CD4-positive, alpha-beta T cell (primary cell): ENCODE data around the gene MBD3L5. TPM values are rescaled to one million over a fixed set of nuclear protein-coding genes. Genes with fewer than 3 reads are reported as not detected.
"Not testable (repeated sequence)": the region's sequence is repeated elsewhere in the genome, so short reads cannot be mapped to it uniquely, and the experiment has no call there.

Experiments
- ATAC-seq: fragments of 200-7000 bp; cut with Tn5 transposase; one replicate; pipeline ENCODE4 v1.10.0; 2022; ENCODE audit warnings: mild to moderate bottlenecking; ENCODE audit not compliant: poor library complexity
- CTCF ChIA-PET: fragments of 350-600 bp; sonication (Branson Sonifier 250); formaldehyde crosslinking; loops from one replicate; lab custom pipeline; 2021; ENCODE audit warnings: antibody characterized with exemption, inconsistent platforms; lab: Charles Lee
- POLR2A ChIA-PET: fragments of 350-600 bp; sonication (Branson Sonifier 250); formaldehyde crosslinking; loops from one replicate; lab custom pipeline; 2021; ENCODE audit warnings: antibody characterized with exemption, inconsistent platforms; lab: Charles Lee
- DNase-seq, 14 experiments: peaks; one replicate each; pipeline ENCODE4 v3.0.0-alpha.2; 2013 to 2020; ENCODE audit warnings: mixed read lengths in 2 of 14
- H3K27ac ChIP-seq, 2 donors: one replicate each; pipeline versions ENCODE4 v1.5.1 to v1.7.0; 2013; ENCODE audit warnings: low read length in 2 of 2, low read depth in 1 of 2, mild to moderate bottlenecking in 1 of 2
- H3K27me3 ChIP-seq, 2 experiments: 1 replicate in 1 of 2; 2 replicates in 1 of 2; pipeline versions ENCODE4 v1.6.1 to v1.7.0; 2013; ENCODE audit warnings: low read length in 2 of 2, control low read depth in 1 of 2, mild to moderate bottlenecking in 1 of 2, moderate library complexity in 1 of 2; ENCODE audit not compliant: insufficient read depth in 2 of 2, control insufficient read depth in 1 of 2
- H3K36me3 ChIP-seq: one replicate; pipeline ENCODE4 v1.6.1; 2013; ENCODE audit warnings: low read length, control low read depth; ENCODE audit not compliant: insufficient read depth
- H3K4me1 ChIP-seq: one replicate; pipeline ENCODE4 v1.6.1; 2013; ENCODE audit warnings: low read length, control low read depth; ENCODE audit not compliant: insufficient read depth
- H3K4me3 ChIP-seq: one replicate; pipeline ENCODE4 v1.5.1; 2013; ENCODE audit warnings: mild to moderate bottlenecking, low read length, moderate library complexity
- H3K9me3 ChIP-seq, 2 experiments: 1 replicate in 1 of 2; 2 replicates in 1 of 2; pipeline versions ENCODE4 v1.6.1 to v1.7.0; 2013; ENCODE audit warnings: low read length in 2 of 2, mild to moderate bottlenecking in 2 of 2, control low read depth in 1 of 2, moderate library complexity in 1 of 2; ENCODE audit not compliant: control insufficient read depth in 1 of 2, insufficient read depth in 1 of 2
- H3K27ac Mint-ChIP-seq: one replicate; pipeline ENCODE4 v1.8.0; 2020; ENCODE audit warnings: mixed read lengths
- H3K27me3 Mint-ChIP-seq: one replicate; pipeline ENCODE4 v1.8.0; 2021; ENCODE audit warnings: mixed read lengths
- H3K36me3 Mint-ChIP-seq: one replicate; pipeline ENCODE4 v1.8.0; 2021; ENCODE audit warnings: low read depth, mixed read lengths
- H3K4me1 Mint-ChIP-seq: one replicate; pipeline ENCODE4 v1.8.0; 2021; ENCODE audit warnings: low read depth, mixed read lengths
- H3K4me3 Mint-ChIP-seq: one replicate; pipeline ENCODE4 v1.8.0; 2020; ENCODE audit warnings: mild to moderate bottlenecking, mixed read lengths
- H3K9me3 Mint-ChIP-seq: one replicate; pipeline ENCODE4 v1.8.0; 2020; ENCODE audit warnings: mixed read lengths
- intact Hi-C, 2 experiments: fragments of 100-400 bp; cut with DNase I in 1 of 2; cut with micrococcal nuclease in 1 of 2; formaldehyde crosslinking; loops; one replicate each; pipeline versions ENCODE4 v1.15.1 to v1.9.0; 2023 to 2025; cut with DNase I, micrococcal nuclease
- total RNA-seq, 174 experiments: library from RNA in 2 of 174; stranded (reverse) in 2 of 174; gene quantifications; one replicate each; pipeline ENCODE4 v1.2.3 and lab custom pipeline; 2021 to 2026

MBD3L5 gene
- total RNA-seq, 2 experiments from 2014 or later, result not detected

DNA sequence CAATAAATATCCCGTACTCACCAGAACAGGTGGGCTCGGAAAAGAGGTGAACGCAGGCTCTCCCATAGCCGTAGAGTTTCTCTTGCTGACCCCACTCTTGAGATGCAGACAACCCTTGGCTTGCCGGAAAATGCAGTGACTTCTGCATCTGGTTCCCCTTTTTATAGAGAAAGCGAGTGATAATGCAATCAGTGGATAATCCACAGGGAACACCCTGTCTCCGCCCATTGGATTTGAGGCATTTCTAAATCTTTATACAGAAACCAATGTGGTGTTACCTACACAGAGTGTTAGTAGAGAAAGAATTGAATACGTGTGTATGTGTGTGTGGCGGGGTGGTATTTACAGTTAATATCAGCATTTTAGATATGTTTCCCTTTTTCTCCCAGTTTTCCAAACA lies 9.7 kb downstream of the MBD3L5 start, which contains the start of gene MBD3L4:
TSS of gene MBD3L4 (minus strand) at position 101 of the 400 bp plus-strand sequence. CDS start at position 66, 35 bp downstream.
- H3K9me3 ChIP-seq, DNase-seq, H3K27me3 Mint-ChIP-seq, H3K27ac Mint-ChIP-seq, H3K9me3 Mint-ChIP-seq, H3K36me3 Mint-ChIP-seq, POLR2A ChIA-PET, H3K27ac ChIP-seq, H3K4me3 Mint-ChIP-seq, H3K4me1 ChIP-seq, intact Hi-C loops, H3K36me3 ChIP-seq, ATAC-seq, CTCF ChIA-PET, H3K4me1 Mint-ChIP-seq, H3K27me3 ChIP-seq, H3K4me3 ChIP-seq: not testable (repeated sequence)

DNA sequence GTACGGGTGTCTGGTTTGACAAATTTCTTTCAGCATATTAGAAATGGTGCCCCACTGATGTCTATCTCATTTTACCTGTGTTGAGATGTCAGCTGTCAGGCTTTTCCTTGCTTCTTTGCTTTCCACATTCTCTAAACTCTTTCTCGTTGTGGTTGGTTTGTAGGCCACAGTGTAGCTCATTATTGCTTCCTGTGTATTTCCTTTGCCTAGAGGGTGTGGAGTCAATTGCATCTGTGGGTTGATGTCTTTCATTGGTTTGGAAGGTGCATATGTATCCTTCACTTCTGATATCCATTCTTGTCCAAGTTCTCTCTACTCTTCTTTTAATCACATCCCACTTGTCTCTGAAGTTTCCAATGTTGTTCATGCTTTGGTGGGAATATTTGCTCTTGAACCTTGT lies 11.2 kb downstream of the MBD3L5 start:
- H3K4me1 ChIP-seq, intact Hi-C loops, CTCF ChIA-PET, ATAC-seq, H3K36me3 ChIP-seq, POLR2A ChIA-PET, H3K4me3 Mint-ChIP-seq, H3K4me3 ChIP-seq, H3K27ac ChIP-seq, H3K4me1 Mint-ChIP-seq, H3K9me3 ChIP-seq, H3K9me3 Mint-ChIP-seq, H3K27me3 Mint-ChIP-seq, H3K27me3 ChIP-seq, H3K36me3 Mint-ChIP-seq, H3K27ac Mint-ChIP-seq, DNase-seq: not testable (repeated sequence)

GRCh38 chr19:7049021-7049420 lies 18.6 kb downstream of the MBD3L5 start, which contains the start of gene MBD3L2:
MBD3L2 (plus strand) TSS chr19:7049321; CDS start chr19:7049374, 53 bp downstream.
- CTCF ChIA-PET, H3K4me3 ChIP-seq, H3K9me3 Mint-ChIP-seq, H3K9me3 ChIP-seq, POLR2A ChIA-PET, H3K27me3 ChIP-seq, H3K27ac ChIP-seq, H3K4me3 Mint-ChIP-seq, H3K27ac Mint-ChIP-seq, H3K4me1 ChIP-seq, H3K4me1 Mint-ChIP-seq, H3K36me3 Mint-ChIP-seq, ATAC-seq, H3K27me3 Mint-ChIP-seq, DNase-seq, intact Hi-C loops, H3K36me3 ChIP-seq: not testable (repeated sequence)

DNA sequence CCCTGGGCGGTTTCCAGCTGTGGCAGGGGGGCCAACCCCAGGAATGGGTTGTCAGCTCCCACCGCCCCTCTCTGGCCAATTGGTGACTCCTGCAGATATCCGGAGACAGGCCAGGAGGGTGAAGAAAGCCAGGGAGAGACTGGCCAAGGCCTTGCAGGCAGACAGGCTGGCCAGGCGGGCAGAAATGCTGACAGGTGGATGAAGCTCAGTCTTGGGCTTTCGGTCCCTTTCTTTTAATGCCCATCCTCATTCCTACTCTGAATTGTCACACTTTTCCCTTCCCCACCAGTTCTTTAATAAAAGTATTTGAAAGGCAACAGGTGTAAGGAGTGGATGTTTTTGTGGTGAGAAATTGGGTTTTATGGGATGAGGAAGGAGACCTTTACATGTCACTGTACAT lies 21.0 kb downstream of the MBD3L5 start:
- H3K4me1 Mint-ChIP-seq, POLR2A ChIA-PET, H3K4me3 ChIP-seq, H3K27ac ChIP-seq, H3K9me3 ChIP-seq, H3K27ac Mint-ChIP-seq, H3K36me3 ChIP-seq, H3K4me3 Mint-ChIP-seq, H3K27me3 ChIP-seq, H3K36me3 Mint-ChIP-seq, DNase-seq, CTCF ChIA-PET, H3K9me3 Mint-ChIP-seq, H3K27me3 Mint-ChIP-seq, H3K4me1 ChIP-seq, ATAC-seq, intact Hi-C loops: not testable (repeated sequence)

DNA sequence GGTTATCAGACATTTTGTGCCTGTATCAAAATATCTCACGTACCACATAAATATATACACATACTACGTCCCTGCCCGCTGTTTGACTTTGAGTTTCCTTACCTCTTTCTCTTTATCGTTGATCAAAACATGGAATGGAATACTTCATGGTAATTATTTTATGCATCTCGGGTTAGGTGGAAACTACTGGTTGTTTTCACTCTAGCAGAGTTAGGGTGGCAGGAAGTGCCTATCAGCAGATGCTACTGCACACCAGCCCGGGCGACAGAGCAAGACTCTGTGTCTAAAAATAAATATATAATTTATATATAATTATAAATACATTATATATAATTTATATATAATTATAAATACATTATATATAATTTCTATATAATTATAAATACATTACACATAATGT lies 22.5 kb downstream of the MBD3L5 start:
- POLR2A ChIA-PET, H3K4me3 Mint-ChIP-seq, CTCF ChIA-PET, DNase-seq, H3K27ac Mint-ChIP-seq, intact Hi-C loops, H3K27me3 ChIP-seq, H3K4me1 Mint-ChIP-seq, H3K27me3 Mint-ChIP-seq, H3K9me3 Mint-ChIP-seq, H3K9me3 ChIP-seq, H3K4me1 ChIP-seq, ATAC-seq, H3K36me3 Mint-ChIP-seq, H3K4me3 ChIP-seq, H3K27ac ChIP-seq, H3K36me3 ChIP-seq: not testable (repeated sequence)

GRCh38 chr19:7054635-7055368 lies 24.4 kb downstream of the MBD3L5 start:
- H3K27me3 Mint-ChIP-seq, H3K27me3 ChIP-seq, ATAC-seq, H3K4me1 Mint-ChIP-seq, H3K9me3 ChIP-seq, DNase-seq, H3K4me1 ChIP-seq, CTCF ChIA-PET, H3K36me3 ChIP-seq, H3K27ac ChIP-seq, H3K4me3 Mint-ChIP-seq, H3K4me3 ChIP-seq, intact Hi-C loops, POLR2A ChIA-PET, H3K36me3 Mint-ChIP-seq, H3K27ac Mint-ChIP-seq, H3K9me3 Mint-ChIP-seq: not testable (repeated sequence)

DNA sequence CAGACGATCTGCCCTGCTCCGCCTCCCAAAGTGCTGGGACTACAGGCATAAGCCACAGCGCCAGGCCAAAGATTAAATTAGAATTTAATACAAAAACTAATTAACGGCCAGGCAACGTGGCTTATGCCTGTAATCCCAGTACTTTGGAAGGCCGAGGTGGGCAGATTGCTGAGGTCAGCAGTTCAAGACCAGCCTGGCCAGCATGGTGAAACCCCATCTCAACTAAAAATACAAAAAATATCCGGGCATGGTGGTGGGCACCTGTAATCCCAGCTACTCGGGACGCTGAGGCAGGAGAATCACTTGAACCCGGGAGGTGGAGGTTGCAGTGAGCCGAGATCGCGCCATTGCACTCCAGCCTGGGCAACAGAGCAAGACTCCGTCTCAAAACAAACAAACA lies 25.3 kb downstream of the MBD3L5 start:
- POLR2A ChIA-PET, H3K27me3 ChIP-seq, intact Hi-C loops, H3K36me3 ChIP-seq, H3K27ac Mint-ChIP-seq, H3K4me1 Mint-ChIP-seq, H3K36me3 Mint-ChIP-seq, H3K9me3 Mint-ChIP-seq, H3K27me3 Mint-ChIP-seq, H3K4me3 Mint-ChIP-seq, ATAC-seq, H3K27ac ChIP-seq, H3K9me3 ChIP-seq, H3K4me3 ChIP-seq, DNase-seq, CTCF ChIA-PET, H3K4me1 ChIP-seq: not testable (repeated sequence)
